Measurements from ENCODE around the gene PYGB.

Gene PYGB

GRCh38 chr20:25283221-25283951 is 35.5 kb downstream of the PYGB start:
- DNase-seq = no peak

- DNase-seq = no peak
Measured at GRCh38 chr20:25284131-25284601, 36.3 kb downstream of the PYGB start.

GRCh38 chr20:25285091-25285647 is 37.3 kb downstream of the PYGB start:
- no peak for DNase-seq

- DNase-seq = no peak
Measured at GRCh38 chr20:25285856-25286798, 38.2 kb downstream of the PYGB start.

GRCh38 chr20:25286917-25287316 is 39.0 kb downstream of the PYGB start:
- DNase-seq = no peak

- DNase-seq = no peak
Measured at GRCh38 chr20:25287631-25288290, 39.9 kb downstream of the PYGB start.

GRCh38 chr20:25288291-25289181 is 40.7 kb downstream of the PYGB start:
- DNase-seq = no peak

GRCh38 chr20:25289886-25290597 is 42.2 kb downstream of the PYGB start:
- DNase-seq = no peak

GRCh38 chr20:25290646-25291431 is 43.0 kb downstream of the PYGB start:
- no peak for DNase-seq

- no peak for DNase-seq
Measured at GRCh38 chr20:25291432-25292133, 43.7 kb downstream of the PYGB start.

GRCh38 chr20:25292176-25292891 is 44.4 kb downstream of the PYGB start:
- no peak for DNase-seq

- no peak for DNase-seq
Measured at GRCh38 chr20:25293507-25293906, 45.6 kb downstream of the PYGB start.

- no peak for DNase-seq
Measured at GRCh38 chr20:25293910-25294458, 46.1 kb downstream of the PYGB start.

- DNase-seq = no peak
Measured at GRCh38 chr20:25294459-25295385, 46.8 kb downstream of the PYGB start.

- no peak for DNase-seq
Measured at GRCh38 chr20:25295386-25296093, 47.7 kb downstream of the PYGB start.

All from NCI-H1105 (cell line).